Adrenal gland (tissue), 12 donors: ENCODE results near the gene TRIAP1. TPM values are rescaled to one million over a fixed set of nuclear protein-coding genes. Genes with fewer than 3 reads are reported as not detected.

Experiments used
- DNase-seq, 7 donors: peaks; one replicate each; pipeline ENCODE4 v3.0.0-alpha.2; 2019 to 2020
- H3K27ac ChIP-seq, 5 donors: fragments of 200-600 bp; sonication (generic) in 4 of 5; 1 replicate in 3 of 5; 2 replicates in 2 of 5; pipeline versions ENCODE4 v1.5.1 to v1.8.0; 2016 to 2020; ENCODE audit warnings: mild to moderate bottlenecking in 1 of 5
- H3K27me3 ChIP-seq: fragments of 200-600 bp; 2 replicates; pipeline ENCODE4 v1.8.0; 2021
- H3K36me3 ChIP-seq, 2 donors: fragments of 200-600 bp; replicated peaks in 1 of 2; 1 replicate in 1 of 2; 2 replicates in 1 of 2; pipeline versions ENCODE4 v1.5.1 to v1.8.0; 2018 to 2022
- H3K4me1 ChIP-seq, 2 donors: fragments of 200-600 bp; replicated peaks in 1 of 2; 1 replicate in 1 of 2; 2 replicates in 1 of 2; pipeline versions ENCODE4 v1.5.1 to v1.8.0; 2018 to 2021
- H3K4me3 ChIP-seq, 4 donors: fragments of 200-600 bp; sonication (generic) in 3 of 4; one replicate each; pipeline ENCODE4 v1.5.1; 2016 to 2018
- H3K9me3 ChIP-seq, 3 donors: fragments of 200-600 bp; sonication (generic) in 1 of 3; replicated peaks in 1 of 3; 1 replicate in 2 of 3; 2 replicates in 1 of 3; pipeline versions ENCODE4 v1.5.1 to v1.8.0; 2016 to 2021
- CTCF ChIP-seq, 6 experiments: fragments of 450-650 bp in 4 of 6; fragments of 200-600 bp in 2 of 6; sonication (generic) in 1 of 6; IDR thresholded peaks; 1 replicate in 5 of 6; 2 replicates in 1 of 6; pipeline versions ENCODE4 v1.5.1 to v1.8.0; 2016 to 2021; ENCODE audit warnings: antibody characterized with exemption in 6 of 6, mild to moderate bottlenecking in 2 of 6, moderate library complexity in 1 of 6
- POLR2A ChIP-seq, 2 donors: fragments of 450-650 bp; IDR thresholded peaks; one replicate each; pipeline ENCODE4 v1.6.1; 2017; ENCODE audit warnings: antibody characterized with exemption in 2 of 2, mild to moderate bottlenecking in 2 of 2, moderate library complexity in 1 of 2
- WGBS, 4 donors: extraction: QIAGEN DNeasy Blood & Tissue Kit in 2 of 4; methylation state at CpG; one replicate each; pipeline versions ENCODE4 v1.1.5 to v1.1.7; 2013 to 2017; 5-methylcytosine and 5-hydroxymethylcytosine counted together
- intact Hi-C, 2 donors: fragments of 100-400 bp; cut with DNase I; formaldehyde crosslinking; loops; one replicate each; pipeline versions ENCODE4 v1.14.1 to v1.15.0; 2022 to 2023
- polyA plus RNA-seq, 3 donors: library from polyadenylated mRNA; stranded (reverse); fragments of 200-250 nt in 2 of 3; fragments of 350-450 nt in 1 of 3; fragmentation: Illumina TruSeq in 1 of 3; extraction: RNeasy Lipid Tissue Mini Kit (QIAGEN cat#74804) in 1 of 3; gene quantifications; one replicate each; pipeline ENCODE4 v1.2.3, GENCODE V29; 2013 to 2014
- total RNA-seq, 9 donors: library from RNA; depleted of rRNA in 4 of 9; stranded (reverse); fragments of >200 nt in 4 of 9; fragments of 120-200 nt in 1 of 9; fragmentation: NEBNext Ultra II Directional in 1 of 9; extraction: Animal tissue kit (Norgen Biotek cat#: 25700) in 1 of 9; gene quantifications; one replicate each; pipeline versions ENCODE4 v1.1.0 to v1.2.4, GENCODE V29; 2013 to 2023
- donor health status: healthy with polysubstance abuse.
- donor health status: Bipolar disorder and iron deficiency.
- donor health status: DM: yes; HTN: yes; CAD: no.
- donor health status: DM: no; HTN: no; CAD: no.
- donor health status: DM: no; HTN: no; CAD: no.
- donor health status: DM: yes; HTN: yes; CAD: no.

Gene TRIAP1
- total and polyA plus RNA-seq, 12 donors: 8.2 to 53.5 (median 19.9) TPM

- H3K4me3 ChIP-seq: no peak overlapping the region
- WGBS, 4 donors: 82 to 87% (median 84%) methylated on average over 7 of the region's 7 CpGs
- no peak overlapping the region for H3K27ac ChIP-seq
- no peaks in the 10 kb centered on the region for H3K36me3 ChIP-seq
- no peak for TF ChIP-seq POLR2A (IDR thresholded peaks at IDR 0.05)
- no peak for TF ChIP-seq CTCF (IDR thresholded peaks at IDR 0.05)
- no peak for DNase-seq
- no peaks in the 10 kb centered on the region for H3K27me3 ChIP-seq
- H3K9me3 ChIP-seq: no peaks in the 10 kb centered on the region
- H3K4me1 ChIP-seq: peaks cover 10 to 11% of the 10 kb centered on the region in 2 donors
- intact Hi-C loops: no loop called here
Measured at GRCh38 chr12:120485961-120486881, 40.0 kb upstream of the TRIAP1 start.

- no peak overlapping the region for H3K27ac ChIP-seq
- TF ChIP-seq POLR2A (IDR thresholded peaks at IDR 0.05) (no peak), CTCF (IDR thresholded peaks at IDR 0.05) (no peak)
- no peaks in the 10 kb centered on the region for H3K9me3 ChIP-seq
- peaks cover 10 to 11% of the 10 kb centered on the region in 2 donors for H3K4me1 ChIP-seq
- no peak for DNase-seq
- no peaks in the 10 kb centered on the region for H3K36me3 ChIP-seq
- H3K4me3 ChIP-seq: no peak overlapping the region
- intact Hi-C loops: no loop called here
- 91 to 100% (median 98%) methylated on average over 1 of the region's 1 CpG for WGBS, 4 donors
- no peaks in the 10 kb centered on the region for H3K27me3 ChIP-seq
Measured at GRCh38 chr12:120483621-120484020, 37.4 kb upstream of the TRIAP1 start.

- Histone ChIP-seq H3K27ac (no peak overlapping the region), H3K4me1 (no peaks in the 10 kb centered on the region), H3K9me3 (no peaks in the 10 kb centered on the region), H3K4me3 (no peak overlapping the region), H3K27me3 (no peaks in the 10 kb centered on the region), H3K36me3 (no peaks in the 10 kb centered on the region)
- DNase-seq: no peak
- WGBS, 4 donors: 92 to 97% (median 95%) methylated on average over 9 of the region's 9 CpGs
- intact Hi-C loops: no loop called here
- TF ChIP-seq POLR2A (IDR thresholded peaks at IDR 0.05) (no peak), CTCF (IDR thresholded peaks at IDR 0.05) (no peak)
Measured at GRCh38 chr12:120481022-120481767, 35.0 kb upstream of the TRIAP1 start.

- Histone ChIP-seq H3K4me3 (no peak overlapping the region), H3K27ac (no peak overlapping the region), H3K36me3 (no peaks in the 10 kb centered on the region), H3K27me3 (no peaks in the 10 kb centered on the region), H3K4me1 (no peaks in the 10 kb centered on the region), H3K9me3 (no peaks in the 10 kb centered on the region)
- TF ChIP-seq POLR2A (IDR thresholded peaks at IDR 0.05) (no peak), CTCF (IDR thresholded peaks at IDR 0.05) (no peak)
- WGBS, 4 donors: 20 to 61% (median 38%) methylated on average over 1 of the region's 1 CpG
- DNase-seq: no peak
- intact Hi-C loops: no loop called here
Measured at GRCh38 chr12:120480211-120480610, 34.0 kb upstream of the TRIAP1 start.
